SH-SY5Y (cell line): Measurements from ENCODE around the gene KIAA1549.

Source experiments
- GATA2 ChIP-seq: IDR thresholded peaks from 2 replicates; pipeline ENCODE4 v1.6.1; 2011; ENCODE audit warnings: mild to moderate bottlenecking, low read depth, low read length
- GATA3 ChIP-seq: IDR thresholded peaks from 2 replicates; pipeline ENCODE4 v1.6.1; 2011; ENCODE audit warnings: low read depth, mild to moderate bottlenecking, low read length, moderate library complexity

DNA sequence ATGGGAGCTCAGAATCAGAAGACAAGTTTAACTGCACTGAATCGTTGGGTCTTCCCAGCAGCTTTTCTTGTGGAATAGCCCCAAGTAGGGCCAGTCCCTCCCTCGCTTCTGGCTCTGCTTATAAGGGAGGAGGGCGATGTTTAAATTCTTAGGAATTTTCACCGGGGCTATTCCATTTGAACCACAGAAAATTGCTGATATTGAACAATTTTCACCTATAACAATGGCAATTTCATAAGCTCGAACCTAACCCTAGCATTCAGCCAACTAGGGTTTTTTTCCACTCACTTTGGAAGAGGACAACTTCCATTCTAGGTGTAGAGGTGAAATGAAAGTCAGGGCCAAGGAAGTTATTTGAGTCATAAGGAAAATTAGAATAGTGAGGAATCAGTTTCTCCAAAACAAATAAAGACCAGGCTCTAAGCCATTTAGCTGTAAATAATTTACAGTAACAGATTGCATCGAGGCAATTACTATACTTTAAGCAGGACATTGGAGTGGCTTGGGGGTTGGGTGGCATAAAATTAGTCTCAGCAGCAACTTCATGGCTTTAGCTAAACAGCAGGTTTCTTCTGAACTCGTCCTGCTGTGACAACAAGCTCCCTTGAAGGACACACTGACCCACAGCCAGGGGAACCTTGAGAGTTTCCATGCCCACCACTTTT is 181.7 kb downstream of the KIAA1549 start:
- TF ChIP-seq GATA3 = no peak
- no peak for TF ChIP-seq GATA2
